GM21367 (cell line): ENCODE data around the gene TUBA8.
"Not testable (repeated sequence)": the region's sequence is repeated elsewhere in the genome, so short reads cannot be mapped to it uniquely, and the experiment has no call there.

Source experiments
- ATAC-seq: cut with Tn5 transposase; IDR thresholded peaks from one replicate; pipeline ENCODE4 v1.9.1; 2021; ENCODE audit not compliant: unreplicated experiment

TUBA8 gene

DNA sequence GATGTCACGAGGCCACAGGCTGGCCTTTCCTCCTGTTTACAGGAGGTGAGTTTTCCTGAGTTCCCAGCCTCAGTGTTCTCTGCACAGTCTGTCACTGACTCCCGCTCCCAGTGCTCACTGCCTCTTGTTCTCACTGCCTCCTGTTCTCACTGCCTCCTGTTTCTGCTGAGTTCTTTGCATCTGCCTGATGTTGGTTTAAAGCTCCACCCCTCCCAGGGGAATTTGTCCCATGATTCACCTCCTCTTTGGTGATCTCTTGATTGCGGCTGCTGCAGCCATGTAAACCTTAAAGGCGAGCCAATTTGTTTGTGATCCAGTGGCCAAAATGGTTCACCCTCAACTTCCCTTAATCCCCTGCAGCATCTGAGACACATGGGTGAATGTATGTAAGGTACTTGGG, 6.0 kb upstream of the TUBA8 start:
- no peak for ATAC-seq

DNA sequence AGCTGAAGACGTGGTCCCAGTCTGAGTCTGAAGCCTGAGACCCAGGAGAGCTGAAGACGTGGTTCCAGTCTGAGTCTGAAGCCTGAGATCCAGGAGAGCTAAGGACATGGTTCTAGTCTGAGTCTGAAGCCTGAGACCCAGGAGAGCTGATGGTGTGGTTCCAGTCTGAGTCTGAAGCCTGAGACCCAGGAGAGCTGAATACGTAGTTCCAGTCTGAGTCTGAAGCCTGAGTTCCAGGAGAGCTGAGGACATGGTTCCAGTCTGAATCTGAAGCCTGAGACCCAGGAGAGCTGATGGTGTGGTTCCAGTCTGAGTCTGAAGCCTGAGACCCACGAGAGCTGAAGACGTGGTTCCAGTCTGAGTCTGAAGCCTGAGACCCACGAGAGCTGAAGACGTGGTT, 4.6 kb upstream of the TUBA8 start:
- ATAC-seq: not testable (repeated sequence)

DNA sequence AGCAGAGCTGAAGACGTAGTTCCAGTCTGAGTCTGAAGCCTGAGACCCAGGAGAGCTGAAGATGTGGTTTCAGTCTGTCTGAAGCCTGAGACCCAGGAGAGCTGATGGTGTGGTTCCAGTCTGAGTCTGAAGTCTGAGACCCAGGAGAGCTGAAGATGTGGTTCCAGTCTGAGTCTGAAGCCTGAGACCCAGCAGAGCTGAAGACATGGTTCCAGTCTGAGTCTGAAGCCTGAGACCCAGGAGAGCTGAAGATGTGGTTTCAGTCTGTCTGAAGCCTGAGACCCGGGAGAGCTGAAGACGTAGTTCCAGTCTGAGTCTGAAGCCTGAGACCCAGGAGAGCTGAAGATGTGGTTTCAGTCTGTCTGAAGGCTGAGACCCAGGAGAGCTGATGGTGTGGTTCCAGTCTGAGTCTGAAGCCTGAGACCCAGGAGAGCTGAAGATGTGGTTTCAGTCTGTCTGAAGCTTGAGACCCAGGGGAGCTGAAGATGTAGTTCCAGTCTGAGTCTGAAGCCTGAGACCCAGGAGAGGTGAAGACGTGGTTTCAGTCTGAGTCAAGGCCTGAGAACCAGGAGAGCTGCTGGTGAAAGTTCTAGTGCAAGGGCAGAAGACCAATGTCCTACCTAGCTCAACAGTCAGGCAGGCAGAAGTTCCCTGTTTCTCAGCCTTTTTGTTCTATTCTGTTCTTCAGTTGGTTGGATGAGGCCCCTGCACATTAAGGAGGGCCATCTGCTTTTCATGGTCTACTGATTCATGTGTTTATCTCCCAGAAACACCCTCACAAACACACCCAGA, 3.9 kb upstream of the TUBA8 start:
- peak; percentile 48 for ATAC-seq

DNA sequence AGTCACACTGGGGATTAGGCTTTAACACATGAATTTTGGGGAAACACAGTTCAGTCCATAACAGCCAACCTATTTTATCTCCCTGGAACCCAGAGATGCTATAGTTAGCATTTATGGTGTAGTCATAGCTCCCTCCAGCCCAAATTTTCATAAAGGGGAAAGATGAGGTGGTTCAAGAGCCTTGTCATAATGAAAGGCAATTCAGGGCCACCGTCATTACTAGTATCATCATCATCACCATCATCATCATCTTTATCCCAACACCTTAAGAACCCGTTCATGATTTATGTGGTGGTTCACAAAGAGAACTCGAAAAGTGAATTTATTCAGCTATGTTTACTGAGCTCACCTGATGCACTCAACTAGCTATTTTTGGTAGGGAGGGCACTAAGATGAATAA, 2.4 kb upstream of the TUBA8 start:
- no peak for ATAC-seq

DNA sequence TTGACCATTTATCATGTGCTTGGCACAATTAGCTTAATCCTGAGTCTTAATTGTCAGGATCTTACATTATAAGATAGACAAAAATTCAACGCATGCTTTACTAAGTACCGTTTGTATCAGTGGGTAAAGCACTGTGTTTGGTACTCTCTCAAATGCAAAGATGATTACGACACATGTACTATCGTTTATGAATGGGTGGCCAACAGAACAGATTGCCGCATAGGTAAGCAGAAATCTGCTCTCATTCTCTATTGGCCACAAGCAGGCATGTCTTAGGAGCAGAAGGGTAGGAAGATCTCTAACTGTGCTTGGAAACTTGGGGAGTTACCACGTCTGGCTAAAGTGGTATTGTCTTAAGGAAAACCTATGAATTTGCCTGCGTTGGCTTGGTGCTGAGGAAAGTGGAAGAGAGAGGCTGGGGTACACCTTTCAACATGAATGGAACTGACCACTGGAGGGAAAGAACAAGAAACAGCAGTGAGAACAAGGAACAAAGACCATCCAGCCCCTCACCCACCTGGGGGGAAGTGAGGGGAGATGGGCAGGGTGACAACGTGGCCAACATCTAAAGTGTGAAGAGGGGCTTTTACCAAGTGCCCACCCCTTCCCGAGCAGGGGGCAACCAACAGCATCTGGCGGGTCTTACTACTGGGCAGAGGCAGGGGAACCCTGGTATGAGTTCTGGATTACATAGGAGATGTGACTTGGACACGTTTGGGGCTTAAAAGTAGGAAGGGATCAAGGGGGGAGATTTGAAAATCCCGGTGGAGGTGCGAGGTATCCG, 1.0 kb upstream of the TUBA8 start:
- no peak for ATAC-seq

DNA sequence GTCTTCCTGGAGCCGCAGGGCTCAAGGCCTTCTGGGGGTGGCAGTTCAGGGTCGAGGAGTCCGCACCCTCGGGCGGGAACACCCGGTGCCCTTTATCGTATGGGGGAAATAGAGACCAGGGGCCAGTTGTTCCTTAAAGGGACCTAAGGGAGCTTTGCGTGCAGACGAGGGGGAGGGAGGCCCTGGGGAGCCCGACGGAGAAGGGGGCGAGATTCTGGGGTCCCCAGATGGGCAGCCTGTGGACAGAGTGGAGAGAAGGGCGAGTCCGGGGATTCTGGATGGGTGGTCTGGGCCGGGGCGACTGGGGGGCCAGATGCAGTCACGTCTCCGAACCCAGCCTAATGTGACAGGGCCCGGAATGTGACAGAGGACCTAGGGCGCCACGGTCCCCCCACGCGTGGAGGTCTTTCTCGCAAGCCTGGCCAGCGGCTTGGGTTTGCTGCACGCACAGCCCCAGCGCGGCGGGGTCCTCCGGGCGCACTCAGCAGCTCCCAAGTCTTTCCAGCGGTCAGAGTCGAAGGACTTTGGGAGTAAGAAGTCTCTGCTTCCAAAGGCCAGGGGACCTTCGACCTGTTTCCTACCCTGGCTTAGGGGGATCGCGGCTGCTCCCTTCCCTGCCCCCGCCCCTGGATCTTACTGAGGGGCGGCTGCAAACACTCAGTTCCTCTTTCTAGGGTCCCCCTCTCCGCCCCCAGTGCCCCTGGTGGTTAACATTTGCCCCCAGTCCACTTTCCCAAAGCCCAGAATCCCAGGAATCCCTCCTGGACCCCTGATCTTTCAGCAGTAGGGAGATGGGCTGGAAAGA, 547 bp downstream of the TUBA8 start:
- no peak for ATAC-seq

DNA sequence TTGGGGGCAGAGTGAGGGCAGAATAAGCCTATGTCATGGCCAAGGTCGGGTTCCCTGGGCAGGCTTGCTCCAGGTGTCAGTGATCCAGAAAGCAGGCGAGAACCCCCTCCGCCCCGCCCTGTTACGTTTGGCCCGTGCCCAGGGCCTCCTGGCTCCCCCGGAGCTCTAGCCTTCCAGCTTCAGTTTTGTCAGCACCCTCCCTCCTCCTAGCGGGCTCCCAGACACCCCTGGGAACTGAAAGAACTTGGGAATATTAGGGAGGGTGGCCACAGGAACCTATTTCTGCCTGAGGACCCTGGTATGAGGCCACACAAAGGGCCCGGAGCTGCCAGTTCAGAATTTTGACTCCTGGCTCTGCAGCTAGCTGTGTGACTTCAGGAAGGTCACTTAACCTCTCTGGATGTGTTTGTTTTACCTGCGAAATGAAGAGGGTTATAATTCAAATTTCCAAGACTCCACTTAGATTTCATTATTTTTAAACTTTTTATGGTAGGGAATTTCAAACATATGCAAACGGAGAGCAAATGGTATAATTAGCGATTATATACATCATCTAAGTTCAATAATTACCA, 1.2 kb downstream of the TUBA8 start:
- no peak for ATAC-seq

DNA sequence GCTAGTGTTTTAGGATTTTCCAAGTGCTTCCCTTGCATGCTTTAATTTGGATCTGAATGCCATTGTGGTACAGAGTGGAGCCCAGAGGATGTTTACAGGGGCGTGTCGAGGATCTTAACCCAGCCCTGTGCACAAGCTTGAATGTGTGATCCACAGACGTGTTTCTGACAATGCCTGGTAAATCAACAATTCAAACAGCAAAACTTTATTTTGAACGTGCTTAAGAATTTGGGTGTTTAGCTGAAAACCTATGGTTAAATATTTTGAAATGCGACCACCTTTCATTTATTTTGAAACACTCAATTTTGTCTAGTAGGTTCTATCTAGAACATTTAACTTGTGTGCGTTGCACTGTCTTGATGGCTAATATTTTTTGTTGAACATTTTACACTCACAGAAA, 1.8 kb downstream of the TUBA8 start:
- ATAC-seq: no peak

DNA sequence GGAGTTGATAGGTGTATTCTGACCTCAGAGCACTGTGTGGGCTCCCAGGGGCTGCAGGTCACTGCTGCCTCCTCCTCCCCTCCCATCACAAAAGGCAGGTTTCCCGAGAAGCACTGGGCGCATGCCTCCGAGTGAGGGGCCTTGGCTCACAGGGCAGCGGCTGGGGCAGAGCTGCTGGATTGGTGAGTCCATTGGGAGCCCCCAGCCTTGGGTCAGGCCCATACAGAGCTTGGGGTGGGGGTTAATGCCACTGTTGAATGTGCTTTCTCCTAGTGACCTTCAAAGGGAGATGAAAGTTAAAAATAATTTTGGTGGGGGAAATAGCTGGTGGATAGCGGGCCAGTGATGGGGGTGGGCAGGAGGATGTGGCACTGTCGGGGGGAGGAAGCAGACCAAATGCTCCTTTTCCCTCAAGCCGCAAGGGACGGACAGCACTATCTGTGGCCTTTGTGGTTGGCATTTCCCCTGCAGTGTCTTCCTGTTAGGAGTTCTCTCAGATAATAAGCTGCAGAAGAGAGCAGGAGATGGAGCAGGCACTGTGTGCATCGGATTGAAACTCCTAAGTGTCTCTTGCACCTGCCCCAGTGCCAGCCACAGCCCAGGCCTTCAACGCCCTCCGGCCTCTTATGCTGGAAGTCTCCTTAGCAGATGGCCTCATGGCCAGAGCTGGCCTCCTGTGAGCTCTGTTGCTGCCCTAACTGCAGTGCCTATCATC, 3.2 kb downstream of the TUBA8 start:
- no peak for ATAC-seq

DNA sequence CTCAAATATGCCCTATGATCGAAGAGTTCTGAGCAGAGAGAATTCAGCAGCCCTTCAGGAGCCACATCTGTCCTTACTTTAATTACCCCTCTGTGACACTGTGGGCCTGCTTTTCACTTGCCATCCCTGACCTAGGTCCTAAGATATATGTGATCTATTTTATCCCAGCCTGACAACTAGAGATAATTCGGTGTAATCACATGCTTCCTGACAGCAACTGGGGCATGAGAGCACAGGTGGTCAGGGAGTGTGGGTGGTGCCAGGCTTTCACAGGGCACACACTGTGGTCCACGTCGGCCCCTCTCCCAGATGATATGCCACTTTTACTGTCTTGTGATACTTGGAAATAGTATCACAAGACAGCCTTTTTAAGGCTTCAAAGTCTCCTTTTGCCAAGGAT, 3.9 kb downstream of the TUBA8 start:
- ATAC-seq: no peak

DNA sequence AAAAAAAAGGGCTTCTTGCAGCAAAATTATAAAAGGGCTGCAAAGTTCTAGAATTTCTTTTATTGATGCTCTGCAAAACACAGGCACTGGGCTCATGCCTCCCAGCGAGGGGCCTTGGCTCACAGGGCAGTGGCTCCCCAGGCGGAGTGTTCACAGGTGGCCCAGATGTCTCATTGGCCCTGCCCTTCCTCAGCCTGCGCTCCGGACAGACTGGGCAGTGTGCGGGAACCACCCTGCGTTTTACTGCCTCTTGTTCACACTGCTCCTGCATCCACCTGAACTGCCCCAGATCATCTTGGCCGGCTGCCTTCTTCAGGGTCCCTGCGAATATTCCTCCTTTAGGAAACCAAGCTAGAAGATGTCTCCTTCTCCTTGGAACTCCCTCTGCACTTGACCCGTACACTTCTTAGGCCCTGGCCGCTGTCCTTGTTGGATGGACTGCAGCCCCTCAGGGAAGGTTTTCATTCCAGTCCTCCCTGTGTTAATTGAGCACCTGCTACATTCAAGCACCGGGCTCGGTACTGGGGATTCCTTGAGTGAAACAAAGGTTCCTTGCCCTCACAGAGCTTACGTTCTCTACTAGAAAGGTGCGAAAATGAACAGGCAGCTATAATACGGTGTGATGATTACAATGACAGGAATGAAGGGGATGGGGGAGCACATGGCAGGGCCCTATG, 4.5 kb downstream of the TUBA8 start:
- no peak for ATAC-seq

DNA sequence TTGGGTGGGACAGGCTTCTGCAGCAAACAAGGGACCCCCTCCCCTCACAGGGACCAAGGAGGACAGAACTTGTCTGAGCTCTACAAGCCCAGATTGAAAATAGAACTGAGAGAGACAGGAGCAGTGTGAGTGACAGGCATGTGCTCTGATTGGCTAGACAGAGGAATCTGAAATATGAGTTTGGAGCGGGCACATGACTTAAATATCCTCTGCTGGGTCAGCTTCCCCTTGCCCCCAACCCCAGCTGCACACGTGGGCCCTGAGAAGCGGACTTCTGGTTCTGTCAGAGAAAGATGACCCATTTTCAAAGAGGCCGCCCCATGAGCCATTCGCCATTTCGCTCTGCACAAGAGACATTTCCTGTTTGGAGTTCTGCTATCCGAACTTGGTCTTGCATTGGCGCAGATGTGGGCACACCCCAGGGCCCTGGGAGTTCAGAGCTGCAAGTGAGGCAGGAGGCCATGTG, 5.3 kb downstream of the TUBA8 start:
- ATAC-seq: no peak

DNA sequence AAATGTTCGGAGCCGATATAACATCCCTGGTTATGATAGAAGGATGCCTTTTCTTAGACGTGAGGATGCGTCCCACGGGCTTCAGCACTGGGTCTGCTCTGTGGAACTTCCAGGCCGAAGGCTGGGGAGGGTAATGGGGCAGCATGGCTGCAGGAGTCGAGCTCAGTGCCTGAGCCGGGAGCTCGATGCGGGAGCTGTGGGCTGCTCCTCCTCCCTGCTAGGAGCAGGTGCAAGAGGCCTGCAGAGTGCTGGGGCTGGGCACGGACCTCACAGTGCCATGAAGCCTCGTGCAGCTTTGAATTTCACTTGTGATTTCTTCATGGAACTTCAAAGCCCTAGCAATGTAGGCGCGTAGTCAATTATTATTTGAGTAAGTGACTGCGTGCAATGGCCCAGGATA, 6.0 kb downstream of the TUBA8 start:
- ATAC-seq: no peak

DNA sequence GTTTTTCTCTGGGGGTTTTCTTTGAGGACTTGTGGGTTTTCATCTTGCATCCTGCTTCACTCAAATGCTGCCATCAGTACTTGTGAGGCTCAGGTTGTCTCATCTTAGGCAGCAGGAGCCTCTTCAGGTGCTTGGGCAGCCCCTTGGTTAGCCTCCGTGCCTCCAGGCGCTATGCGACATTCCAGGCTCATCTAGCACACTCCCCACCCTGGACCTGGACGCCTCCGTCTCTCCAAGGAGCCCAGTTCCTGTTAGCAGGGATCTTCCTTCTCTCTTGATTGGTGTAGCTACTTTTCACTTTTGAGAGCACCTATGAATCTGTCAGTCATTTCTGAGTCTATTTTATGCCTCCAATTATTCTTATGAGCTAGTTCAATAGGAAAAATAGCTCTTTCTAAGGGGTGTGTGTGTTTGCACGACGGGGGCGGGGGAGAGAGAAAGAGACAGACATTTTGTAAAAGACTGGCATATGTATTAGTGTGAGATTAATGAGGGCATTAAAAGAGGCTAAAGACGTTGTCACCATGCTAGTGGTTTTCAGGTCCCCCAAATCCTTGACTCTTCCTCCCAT, 7.8 kb downstream of the TUBA8 start:
- ATAC-seq: no peak

DNA sequence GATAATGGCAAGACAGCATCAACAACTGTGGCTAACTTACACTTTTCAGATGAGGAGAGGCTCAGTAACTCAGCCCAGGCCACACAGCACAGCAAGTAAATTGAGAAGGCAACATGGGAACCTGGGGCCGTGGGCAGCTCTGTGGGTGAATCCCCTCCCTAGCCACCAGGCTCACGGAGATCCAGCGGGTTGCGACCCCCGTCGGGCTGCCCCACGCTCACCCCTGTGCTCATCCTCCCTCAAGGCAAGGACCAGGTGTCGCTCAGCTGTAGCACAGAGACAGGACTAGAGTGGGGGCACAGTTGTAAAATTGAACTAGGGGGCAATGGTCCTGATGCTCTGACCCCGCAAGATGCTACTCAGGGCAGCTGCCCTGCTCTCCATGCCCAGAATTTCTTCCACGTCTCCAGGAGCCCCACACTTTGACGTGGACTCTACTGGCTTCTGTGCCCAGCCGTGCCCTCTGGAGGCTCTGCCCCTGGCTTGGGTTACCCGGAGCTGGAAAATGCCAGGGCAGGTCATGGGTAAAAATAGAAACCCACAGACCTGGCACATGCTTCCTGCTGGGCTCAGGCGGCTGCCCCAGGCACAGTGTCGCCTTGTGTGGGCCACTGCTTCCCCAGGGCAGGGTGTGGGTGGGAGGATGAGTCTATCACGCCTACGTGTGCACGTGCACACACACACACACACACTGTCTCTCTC, 9.0 kb downstream of the TUBA8 start:
- no peak for ATAC-seq

DNA sequence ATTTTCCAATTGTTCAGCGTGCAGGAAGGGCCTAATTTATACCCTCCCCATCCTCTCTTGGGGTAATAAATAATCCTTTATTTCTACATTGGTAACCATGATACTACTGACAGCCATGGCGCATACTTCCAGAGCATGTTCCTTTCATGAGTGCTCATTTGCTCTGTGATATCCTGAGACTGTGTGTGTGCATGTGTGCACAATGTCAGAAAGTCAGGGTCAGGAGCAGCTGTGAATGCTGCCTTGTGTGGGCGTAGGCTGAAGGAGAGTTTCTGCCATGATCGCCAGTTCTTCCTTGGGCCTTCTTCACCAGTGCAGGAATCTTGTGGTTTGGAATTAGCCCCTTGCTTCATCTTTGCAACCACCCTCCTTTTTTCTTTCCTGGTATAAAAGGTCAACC, 10.2 kb downstream of the TUBA8 start:
- ATAC-seq: no peak

DNA sequence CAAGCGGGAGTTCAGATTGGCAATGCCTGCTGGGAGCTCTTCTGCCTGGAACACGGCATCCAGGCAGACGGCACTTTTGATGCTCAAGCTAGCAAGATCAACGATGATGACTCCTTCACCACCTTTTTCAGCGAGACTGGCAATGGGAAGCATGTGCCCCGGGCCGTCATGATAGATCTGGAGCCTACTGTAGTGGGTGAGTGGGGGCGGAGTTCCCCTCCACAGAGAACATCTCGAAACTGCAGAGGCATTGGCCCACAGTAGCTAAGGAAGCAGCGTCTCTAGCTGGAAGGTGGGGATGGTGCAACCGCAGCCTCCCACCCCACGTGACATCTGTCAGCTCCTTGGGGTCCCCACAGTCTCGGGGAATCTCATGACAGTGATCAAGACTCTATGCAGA, 10.9 kb downstream of the TUBA8 start:
- no peak for ATAC-seq

DNA sequence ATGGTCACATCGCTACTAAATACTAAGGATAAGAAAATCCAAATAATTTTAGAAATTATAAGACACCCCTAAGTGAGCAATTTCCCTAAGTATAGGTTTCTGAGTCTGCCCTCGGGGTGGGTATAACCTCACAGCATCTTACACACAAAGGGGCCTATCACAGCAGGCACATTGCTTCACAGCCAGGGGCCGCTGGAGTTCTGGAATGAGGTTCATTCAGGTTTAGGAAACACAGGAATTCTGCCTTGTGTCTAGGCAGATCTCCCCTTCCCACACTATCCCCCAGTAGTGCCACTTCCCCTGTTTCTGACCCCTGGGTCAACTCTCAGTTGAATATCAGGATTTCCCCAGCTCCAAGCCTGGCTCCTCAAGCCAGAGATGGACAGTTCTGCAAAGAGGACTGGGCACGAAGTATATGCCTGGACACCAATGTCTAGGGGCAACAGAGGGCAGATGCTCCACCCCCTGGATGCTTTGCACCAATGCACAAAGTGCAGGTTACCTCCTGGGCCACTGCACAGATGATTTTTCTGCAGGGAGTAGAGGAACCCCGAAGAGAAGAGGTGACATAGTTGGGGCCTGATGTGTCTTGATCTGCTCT, 11.4 kb downstream of the TUBA8 start:
- no peak for ATAC-seq
